Peyer's patch (tissue), 4 donors: ENCODE results near the gene TUBA1A.

Experiments
- POLR2A ChIP-seq, 2 donors: fragments of 450-650 bp; IDR thresholded peaks; one replicate each; pipeline ENCODE4 v1.5.1; 2017; ENCODE audit warnings: antibody characterized with exemption in 2 of 2, mild to moderate bottlenecking in 2 of 2, moderate library complexity in 2 of 2
- TF ChIP-seq, protein P1 (sequence below), 6 experiments: fragments of 450-650 bp in 4 of 6; fragments of 200-600 bp in 2 of 6; sonication (generic) in 1 of 6; IDR thresholded peaks; one replicate each; pipeline ENCODE4 v1.5.1; 2017 to 2019; ENCODE audit warnings: antibody characterized with exemption in 6 of 6, mild to moderate bottlenecking in 3 of 6, moderate library complexity in 1 of 6

DNA sequence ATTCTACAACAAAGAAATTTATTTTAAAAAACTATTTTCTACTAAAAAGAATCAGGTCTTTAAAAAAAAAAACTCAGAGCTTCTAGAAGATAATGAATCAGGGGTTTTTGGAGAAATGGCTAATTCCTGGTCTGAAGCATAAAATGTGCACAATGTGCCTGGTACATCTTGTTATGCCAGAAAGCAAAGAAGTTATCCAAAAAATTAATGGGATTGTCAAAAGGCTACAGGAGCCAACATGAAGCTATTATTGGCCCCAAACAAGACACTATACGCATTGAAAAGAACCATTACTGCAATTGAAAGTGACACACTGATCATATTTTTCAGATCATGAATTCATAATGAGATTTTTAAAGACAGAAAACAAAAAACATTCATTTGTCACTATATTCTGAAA lies 19.3 kb upstream of the TUBA1A start:
- TF ChIP-seq, protein P1, sequence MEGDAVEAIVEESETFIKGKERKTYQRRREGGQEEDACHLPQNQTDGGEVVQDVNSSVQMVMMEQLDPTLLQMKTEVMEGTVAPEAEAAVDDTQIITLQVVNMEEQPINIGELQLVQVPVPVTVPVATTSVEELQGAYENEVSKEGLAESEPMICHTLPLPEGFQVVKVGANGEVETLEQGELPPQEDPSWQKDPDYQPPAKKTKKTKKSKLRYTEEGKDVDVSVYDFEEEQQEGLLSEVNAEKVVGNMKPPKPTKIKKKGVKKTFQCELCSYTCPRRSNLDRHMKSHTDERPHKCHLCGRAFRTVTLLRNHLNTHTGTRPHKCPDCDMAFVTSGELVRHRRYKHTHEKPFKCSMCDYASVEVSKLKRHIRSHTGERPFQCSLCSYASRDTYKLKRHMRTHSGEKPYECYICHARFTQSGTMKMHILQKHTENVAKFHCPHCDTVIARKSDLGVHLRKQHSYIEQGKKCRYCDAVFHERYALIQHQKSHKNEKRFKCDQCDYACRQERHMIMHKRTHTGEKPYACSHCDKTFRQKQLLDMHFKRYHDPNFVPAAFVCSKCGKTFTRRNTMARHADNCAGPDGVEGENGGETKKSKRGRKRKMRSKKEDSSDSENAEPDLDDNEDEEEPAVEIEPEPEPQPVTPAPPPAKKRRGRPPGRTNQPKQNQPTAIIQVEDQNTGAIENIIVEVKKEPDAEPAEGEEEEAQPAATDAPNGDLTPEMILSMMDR (IDR thresholded peaks at IDR 0.05), result no peak
- no peak for TF ChIP-seq POLR2A (IDR thresholded peaks at IDR 0.05)
